Stimulated activated CD4-positive, alpha-beta T cell treated with anti-CD3 and anti-CD28 coated beads, TNF-alpha, amount 100 ng/mL, for 48 hours (primary cell): ENCODE data around the gene PLCB1.

Experiments
- DNase-seq, 3 donors: peaks; one replicate each; pipeline ENCODE4 v3.0.0-alpha.2; 2020; ENCODE audit warnings: low read depth in 3 of 3

PLCB1 gene

GRCh38 chr20:8880085-8880853 lies 748.2 kb downstream of the PLCB1 start:
- DNase-seq = no peak

GRCh38 chr20:8891039-8891438 lies 759.0 kb downstream of the PLCB1 start:
- no peak for DNase-seq

GRCh38 chr20:8895472-8895871 lies 763.4 kb downstream of the PLCB1 start:
- DNase-seq = no peak

GRCh38 chr20:8898823-8899222 lies 766.8 kb downstream of the PLCB1 start:
- no peak for DNase-seq

- no peak for DNase-seq
Observed at GRCh38 chr20:8901237-8902025, 769.4 kb downstream of the PLCB1 start.

- DNase-seq = no peak
Observed at GRCh38 chr20:8903655-8904605, 771.9 kb downstream of the PLCB1 start.

GRCh38 chr20:8909596-8909995 lies 777.5 kb downstream of the PLCB1 start:
- no peak for DNase-seq

- no peak for DNase-seq
Observed at GRCh38 chr20:8912096-8912495, 780.0 kb downstream of the PLCB1 start.

GRCh38 chr20:8912731-8913130 lies 780.7 kb downstream of the PLCB1 start:
- no peak for DNase-seq

GRCh38 chr20:8913456-8913855 lies 781.4 kb downstream of the PLCB1 start:
- DNase-seq = no peak

GRCh38 chr20:8914421-8914820 lies 782.4 kb downstream of the PLCB1 start:
- DNase-seq = no peak

GRCh38 chr20:8917084-8917483 lies 785.0 kb downstream of the PLCB1 start:
- DNase-seq = no peak

- DNase-seq = no peak
Observed at GRCh38 chr20:8918145-8918544, 786.1 kb downstream of the PLCB1 start.

- no peak for DNase-seq
Observed at GRCh38 chr20:8924539-8924938, 792.5 kb downstream of the PLCB1 start.

GRCh38 chr20:8930726-8931125 lies 798.7 kb downstream of the PLCB1 start:
- no peak for DNase-seq

GRCh38 chr20:8932192-8933165 lies 800.4 kb downstream of the PLCB1 start:
- no peak for DNase-seq

- DNase-seq = no peak
Observed at GRCh38 chr20:8933381-8933807, 801.3 kb downstream of the PLCB1 start.

- no peak for DNase-seq
Observed at GRCh38 chr20:8934362-8934761, 802.3 kb downstream of the PLCB1 start.
